Stimulated activated CD4-positive, alpha-beta T cell treated with anti-CD3 and anti-CD28 coated beads, Interleukin-1b, Interleukin-23, amount 100 ng/mL, for 4 hours (primary cell): Measurements from ENCODE around the gene BOLA3.
"Not testable (repeated sequence)": the region's sequence is repeated elsewhere in the genome, so short reads cannot be mapped to it uniquely, and the experiment has no call there.

Experiments
- DNase-seq, 2 donors: peaks; one replicate each; pipeline ENCODE4 v3.0.0-alpha.2; 2020; ENCODE audit warnings: low read depth in 2 of 2

Gene BOLA3

DNA sequence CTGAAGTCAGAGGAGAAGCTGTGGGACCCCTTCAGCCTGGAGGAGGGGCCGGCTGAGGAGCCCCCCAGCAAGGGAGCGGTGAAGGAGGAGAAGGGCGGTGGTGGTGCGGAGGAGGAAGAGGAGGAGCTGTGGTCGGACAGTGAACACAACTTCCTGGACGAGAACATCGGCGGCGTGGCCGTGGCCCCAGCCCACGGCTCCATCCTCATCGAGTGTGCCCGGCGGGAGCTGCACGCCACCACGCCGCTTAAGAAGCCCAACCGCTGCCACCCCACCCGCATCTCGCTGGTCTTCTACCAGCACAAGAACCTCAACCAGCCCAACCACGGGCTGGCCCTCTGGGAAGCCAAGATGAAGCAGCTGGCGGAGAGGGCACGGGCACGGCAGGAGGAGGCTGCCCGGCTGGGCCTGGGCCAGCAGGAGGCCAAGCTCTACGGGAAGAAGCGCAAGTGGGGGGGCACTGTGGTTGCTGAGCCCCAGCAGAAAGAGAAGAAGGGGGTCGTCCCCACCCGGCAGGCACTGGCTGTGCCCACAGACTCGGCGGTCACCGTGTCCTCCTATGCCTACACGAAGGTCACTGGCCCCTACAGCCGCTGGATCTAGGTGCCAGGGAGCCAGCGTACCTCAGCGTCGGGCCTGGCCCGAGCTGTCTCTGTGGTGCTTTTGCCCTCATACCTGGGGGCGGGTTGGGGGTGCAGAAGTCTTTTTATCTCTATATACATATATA lies 46.0 kb downstream of the BOLA3 start:
- DNase-seq, result no peak

DNA sequence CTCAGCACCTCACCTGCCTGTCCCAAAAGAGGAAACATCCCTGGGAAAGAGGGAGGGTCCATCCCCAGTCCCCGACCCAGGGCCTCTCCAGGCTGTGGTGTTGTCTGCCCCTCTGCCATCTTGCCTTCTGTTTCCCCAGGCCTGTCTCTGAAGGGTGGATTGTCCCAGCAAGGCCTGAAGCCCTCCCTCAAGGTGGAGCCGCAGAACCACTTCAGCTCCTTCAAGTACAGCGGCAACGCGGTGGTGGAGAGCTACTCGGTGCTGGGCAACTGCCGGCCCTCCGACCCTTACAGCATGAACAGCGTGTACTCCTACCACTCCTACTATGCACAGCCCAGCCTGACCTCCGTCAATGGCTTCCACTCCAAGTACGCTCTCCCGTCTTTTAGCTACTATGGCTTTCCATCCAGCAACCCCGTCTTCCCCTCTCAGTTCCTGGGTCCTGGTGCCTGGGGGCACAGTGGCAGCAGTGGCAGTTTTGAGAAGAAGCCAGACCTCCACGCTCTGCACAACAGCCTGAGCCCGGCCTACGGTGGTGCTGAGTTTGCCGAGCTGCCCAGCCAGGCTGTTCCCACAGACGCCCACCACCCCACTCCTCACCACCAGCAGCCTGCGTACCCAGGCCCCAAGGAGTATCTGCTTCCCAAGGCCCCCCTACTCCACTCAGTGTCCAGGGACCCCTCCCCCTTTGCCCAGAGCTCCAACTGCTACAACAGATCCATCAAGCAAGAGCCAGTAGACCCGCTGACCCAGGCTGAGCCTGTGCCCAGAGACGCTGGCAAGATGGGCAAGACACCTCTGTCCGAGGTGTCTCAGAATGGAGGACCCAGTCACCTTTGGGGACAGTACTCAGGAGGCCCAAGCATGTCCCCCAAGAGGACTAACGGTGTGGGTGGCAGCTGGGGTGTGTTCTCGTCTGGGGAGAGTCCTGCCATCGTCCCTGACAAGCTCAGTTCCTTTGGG lies 47.2 kb downstream of the BOLA3 start:
- DNase-seq, result no peak

DNA sequence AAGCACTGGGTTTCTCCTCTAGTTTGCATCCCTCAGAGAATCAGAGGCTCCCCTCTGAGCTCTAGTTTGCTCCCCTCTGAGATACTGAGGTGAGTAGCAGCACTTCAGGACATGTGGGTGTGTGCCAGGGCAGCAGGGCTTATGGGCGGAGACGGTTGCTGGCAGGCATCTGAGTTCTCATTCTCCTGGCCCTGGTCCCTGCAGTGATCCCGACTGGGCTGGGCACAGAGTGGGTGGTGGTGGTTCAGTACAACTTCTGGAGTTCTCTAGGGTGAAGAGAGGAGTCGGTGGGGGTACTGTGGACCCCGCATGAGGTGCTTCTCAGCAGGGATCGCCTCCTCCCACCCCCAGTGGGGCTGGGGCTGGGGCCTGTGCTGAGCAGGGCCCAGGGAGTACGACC lies 47.9 kb downstream of the BOLA3 start:
- DNase-seq, result no peak

DNA sequence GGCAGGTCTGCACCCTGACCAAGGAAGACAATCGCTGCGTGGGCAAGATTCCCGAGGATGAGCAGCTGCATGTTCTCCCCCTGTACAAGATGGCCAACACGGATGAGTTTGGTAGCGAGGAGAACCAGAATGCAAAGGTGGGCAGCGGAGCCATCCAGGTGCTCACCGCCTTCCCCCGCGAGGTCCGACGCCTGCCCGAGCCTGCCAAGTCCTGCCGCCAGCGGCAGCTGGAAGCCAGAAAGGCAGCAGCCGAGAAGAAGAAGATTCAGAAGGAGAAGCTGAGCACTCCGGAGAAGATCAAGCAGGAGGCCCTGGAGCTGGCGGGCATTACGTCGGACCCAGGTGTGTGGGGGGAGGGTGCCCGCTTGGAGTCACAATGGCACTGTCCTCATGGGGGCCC lies 48.4 kb downstream of the BOLA3 start:
- no peak for DNase-seq

GRCh38 chr2:74097574-74097973 lies 50.1 kb downstream of the BOLA3 start:
- DNase-seq, result no peak

DNA sequence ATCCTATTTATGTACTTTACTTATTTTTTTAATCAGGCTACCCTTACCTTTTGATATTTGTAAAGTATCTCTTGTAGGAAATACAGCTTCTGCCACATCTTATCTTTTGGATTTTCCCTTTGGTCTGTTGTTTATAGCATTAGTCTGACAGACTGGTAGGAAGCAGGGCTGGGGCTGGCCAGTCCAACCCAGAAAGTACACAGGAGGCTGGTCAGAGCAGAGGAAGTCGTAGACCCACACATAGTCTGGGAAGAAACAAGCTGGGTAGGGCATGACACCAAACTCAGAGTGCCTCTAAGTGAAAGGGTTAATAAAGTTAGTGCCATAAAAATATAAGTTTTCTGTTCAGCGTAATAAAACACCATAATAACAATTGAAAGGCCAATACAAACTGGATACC lies 51.7 kb downstream of the BOLA3 start:
- no peak for DNase-seq

DNA sequence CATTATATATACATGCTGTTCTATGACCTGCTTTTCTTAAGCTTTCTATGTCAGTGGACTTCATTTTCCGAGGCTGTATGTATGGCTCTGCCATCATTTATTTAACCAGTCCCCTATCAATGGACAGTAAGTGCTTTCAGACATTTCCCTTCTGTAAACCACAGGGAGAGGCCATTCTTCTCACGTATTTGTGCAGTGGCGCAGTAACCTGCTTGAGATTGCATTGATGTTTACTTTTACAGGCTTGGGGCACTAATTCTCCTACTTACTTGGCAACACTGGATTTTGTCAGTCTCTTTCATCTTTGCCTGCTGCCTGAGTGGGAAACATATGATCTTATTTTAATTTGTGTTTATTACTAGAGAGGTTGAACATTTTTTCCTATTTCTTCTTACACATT lies 52.1 kb downstream of the BOLA3 start:
- no peak for DNase-seq

- no peak for DNase-seq
Observed at GRCh38 chr2:74094291-74094690, 53.4 kb downstream of the BOLA3 start.

- DNase-seq, result no peak
Observed at GRCh38 chr2:74093840-74094239, 53.9 kb downstream of the BOLA3 start.

- no peak for DNase-seq
Observed at GRCh38 chr2:74093426-74093825, 54.3 kb downstream of the BOLA3 start.

- no peak for DNase-seq
Observed at GRCh38 chr2:74092275-74092674, 55.4 kb downstream of the BOLA3 start.

- DNase-seq, result no peak
Observed at GRCh38 chr2:74091391-74091790, 56.3 kb downstream of the BOLA3 start.

DNA sequence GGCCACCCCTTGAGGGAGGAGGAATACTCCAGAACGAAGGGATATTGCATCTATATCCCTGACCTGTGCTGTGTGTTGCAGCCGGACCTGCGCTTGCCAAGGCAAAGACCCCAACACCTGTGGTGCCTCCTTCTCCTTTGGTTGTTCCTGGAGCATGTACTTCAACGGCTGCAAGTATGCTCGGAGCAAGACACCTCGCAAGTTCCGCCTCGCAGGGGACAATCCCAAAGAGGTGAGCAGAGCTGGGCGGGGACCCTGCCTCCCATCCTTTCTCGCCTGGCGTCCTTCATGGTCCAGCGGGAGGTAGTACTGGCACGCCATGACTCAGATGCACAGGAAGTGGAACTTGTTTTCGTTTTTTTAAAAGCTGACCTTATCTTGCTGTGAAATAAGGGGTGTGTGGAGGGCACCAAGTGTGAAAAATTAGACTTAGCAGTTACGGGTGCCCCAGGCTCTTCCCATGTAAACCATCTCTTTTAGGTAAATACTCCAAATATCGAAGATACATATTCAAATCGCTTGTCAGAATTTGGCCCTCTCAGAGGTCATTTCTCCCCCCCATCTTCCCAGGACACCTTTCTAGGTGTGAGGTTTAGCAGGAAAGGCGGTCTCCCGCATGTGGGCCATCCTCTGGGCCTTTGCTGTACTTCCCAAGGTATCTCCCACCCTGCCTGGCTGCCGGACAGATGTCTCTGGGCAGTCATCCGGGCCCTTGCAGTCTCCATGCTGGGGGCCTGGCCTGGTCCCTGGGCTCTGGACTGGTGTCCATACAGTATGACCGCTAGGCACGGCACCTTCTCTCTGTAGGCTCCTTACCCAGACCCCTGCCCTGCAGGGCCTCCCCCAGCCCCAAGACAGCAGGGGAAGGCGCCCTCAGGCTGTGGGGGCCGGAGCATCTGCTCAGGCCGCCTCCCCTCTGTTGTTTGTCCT lies 57.6 kb downstream of the BOLA3 start:
- DNase-seq, result no peak

GRCh38 chr2:74088676-74089075 lies 59.0 kb downstream of the BOLA3 start:
- not testable (repeated sequence) for DNase-seq

- no peak for DNase-seq
Observed at GRCh38 chr2:74087696-74088095, 60.0 kb downstream of the BOLA3 start.

DNA sequence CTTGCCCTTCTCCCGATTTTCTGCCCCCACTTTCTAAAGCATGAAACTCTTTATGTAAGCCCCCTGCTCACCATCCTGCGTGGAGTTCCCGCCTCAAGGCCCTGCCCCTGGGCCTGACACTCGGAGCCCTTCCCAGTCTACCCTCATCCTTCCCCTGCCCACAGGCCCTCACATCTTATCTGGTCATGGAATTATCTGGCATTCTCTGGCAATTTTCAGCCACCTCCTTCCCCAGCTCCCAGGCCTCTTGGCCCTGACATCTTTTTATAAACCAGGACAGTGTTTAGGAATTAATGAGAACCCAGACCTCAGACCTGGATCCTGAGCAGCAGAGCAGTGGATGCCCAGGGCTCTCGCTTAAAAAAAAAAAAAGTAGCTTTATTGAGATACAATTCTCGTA lies 61.7 kb downstream of the BOLA3 start:
- DNase-seq, result no peak
